HEK293T (cell line): Measurements from ENCODE around the gene LTBP4.
"Not testable (repeated sequence)": the region's sequence is repeated elsewhere in the genome, so short reads cannot be mapped to it uniquely, and the experiment has no call there.

Experiments
- CTCF ChIA-PET: fragments of 350-600 bp; formaldehyde crosslinking; extraction: SDS; loops from one replicate; lab custom pipeline; 2021; ENCODE audit warnings: antibody characterized with exemption, inconsistent platforms; lab: Yijun Ruan, JAX
- POLR2A ChIA-PET: fragments of 350-600 bp; formaldehyde crosslinking; extraction: SDS; loops from one replicate; lab custom pipeline; 2020; ENCODE audit warnings: antibody characterized with exemption, inconsistent platforms; lab: Yijun Ruan, JAX
- DNase-seq: peaks from one replicate; pipeline ENCODE4 v3.0.0; 2012; ENCODE audit warnings: mixed read lengths; ENCODE audit errors: extremely low spot score
- ARNT ChIP-seq: fragments of 450-650 bp; IDR thresholded peaks from 2 replicates; pipeline ENCODE4 v1.6.1; 2017; ENCODE audit warnings: mild to moderate bottlenecking
- BHLHE40 ChIP-seq: fragments of 450-650 bp; IDR thresholded peaks from 2 replicates; pipeline ENCODE4 v1.6.1; 2016; ENCODE audit warnings: mild to moderate bottlenecking, moderate library complexity, borderline replicate concordance
- CTBP1 ChIP-seq: fragments of 450-650 bp; IDR thresholded peaks from 2 replicates; pipeline ENCODE4 v1.6.1; 2016; ENCODE audit warnings: borderline replicate concordance
- ELF4 ChIP-seq: fragments of 450-650 bp; IDR thresholded peaks from 2 replicates; pipeline ENCODE4 v1.6.1; 2017; ENCODE audit warnings: antibody characterized with exemption
- FOXA1 ChIP-seq: fragments of 450-650 bp; IDR thresholded peaks from 2 replicates; pipeline ENCODE4 v1.6.1; 2016; ENCODE audit warnings: mild to moderate bottlenecking
- FOXK2 ChIP-seq: fragments of 450-650 bp; IDR thresholded peaks from 2 replicates; pipeline ENCODE4 v1.6.1; 2016; ENCODE audit warnings: mild to moderate bottlenecking
- FOXM1 ChIP-seq: fragments of 450-650 bp; IDR thresholded peaks from 2 replicates; pipeline ENCODE4 v1.6.1; 2017; ENCODE audit warnings: mild to moderate bottlenecking, borderline replicate concordance
- HDGF ChIP-seq: fragments of 450-650 bp; IDR thresholded peaks from 2 replicates; pipeline ENCODE4 v1.6.1; 2017; ENCODE audit warnings: antibody characterized with exemption, borderline replicate concordance
- L3MBTL2 ChIP-seq: fragments of 450-650 bp; conservative IDR thresholded peaks from 2 replicates; pipeline ENCODE4 v1.6.1; 2016; ENCODE audit warnings: mild to moderate bottlenecking
- LEF1 ChIP-seq: fragments of 450-650 bp; IDR thresholded peaks from 2 replicates; pipeline ENCODE4 v1.6.1; 2017; ENCODE audit warnings: mild to moderate bottlenecking, borderline replicate concordance
- NFRKB ChIP-seq: fragments of 450-650 bp; IDR thresholded peaks from 2 replicates; pipeline ENCODE4 v1.6.1; 2016; ENCODE audit warnings: mild to moderate bottlenecking, moderate library complexity
- PKNOX1 ChIP-seq: fragments of 450-650 bp; IDR thresholded peaks from 2 replicates; pipeline ENCODE4 v1.6.1; 2016
- SP1 ChIP-seq: fragments of 450-650 bp; IDR thresholded peaks from 2 replicates; pipeline ENCODE4 v1.6.1; 2017
- SUZ12 ChIP-seq: fragments of 450-650 bp; IDR thresholded peaks from 2 replicates; pipeline ENCODE4 v1.6.1; 2016; ENCODE audit warnings: mild to moderate bottlenecking
- TARDBP ChIP-seq: fragments of 450-650 bp; IDR thresholded peaks from 2 replicates; pipeline ENCODE4 v1.6.1; 2016

The LTBP4 gene

GRCh38 chr19:40623403-40624251 is 22.5 kb downstream of the LTBP4 start:
- CTCF ChIA-PET = interaction anchor here (1.6 to 2.2 kb wide), 3 partner anchors 11 to 21 kb away, joined by 4 to 12 read pairs (median 5); no protein-coding TSS in a partner anchor
- POLR2A ChIA-PET = interaction anchor here (1.3 to 1.5 kb wide), 3 partner anchors 8 to 127 kb away, joined by 3 to 4 read pairs (median 3); partner anchors contain the start of gene ACTMAP
- DNase-seq = peak; percentile 96
- TF ChIP-seq CTBP1 = no peak
- TF ChIP-seq PKNOX1 = peak; percentile 36; the same call in 1 of the 2 replicates

- ChIA-PET POLR2A (interaction anchor here (1.4 to 1.5 kb wide), 2 partner anchors 9 to 126 kb away, joined by 3 to 4 read pairs; partner anchors contain the start of gene ACTMAP), CTCF (interaction anchor here (1.6 to 2.2 kb wide), 3 partner anchors 10 to 22 kb away, joined by 4 to 12 read pairs (median 5); no protein-coding TSS in a partner anchor)
- DNase-seq = not testable (repeated sequence)
Measured at GRCh38 chr19:40624369-40625153, 23.4 kb downstream of the LTBP4 start.

DNA sequence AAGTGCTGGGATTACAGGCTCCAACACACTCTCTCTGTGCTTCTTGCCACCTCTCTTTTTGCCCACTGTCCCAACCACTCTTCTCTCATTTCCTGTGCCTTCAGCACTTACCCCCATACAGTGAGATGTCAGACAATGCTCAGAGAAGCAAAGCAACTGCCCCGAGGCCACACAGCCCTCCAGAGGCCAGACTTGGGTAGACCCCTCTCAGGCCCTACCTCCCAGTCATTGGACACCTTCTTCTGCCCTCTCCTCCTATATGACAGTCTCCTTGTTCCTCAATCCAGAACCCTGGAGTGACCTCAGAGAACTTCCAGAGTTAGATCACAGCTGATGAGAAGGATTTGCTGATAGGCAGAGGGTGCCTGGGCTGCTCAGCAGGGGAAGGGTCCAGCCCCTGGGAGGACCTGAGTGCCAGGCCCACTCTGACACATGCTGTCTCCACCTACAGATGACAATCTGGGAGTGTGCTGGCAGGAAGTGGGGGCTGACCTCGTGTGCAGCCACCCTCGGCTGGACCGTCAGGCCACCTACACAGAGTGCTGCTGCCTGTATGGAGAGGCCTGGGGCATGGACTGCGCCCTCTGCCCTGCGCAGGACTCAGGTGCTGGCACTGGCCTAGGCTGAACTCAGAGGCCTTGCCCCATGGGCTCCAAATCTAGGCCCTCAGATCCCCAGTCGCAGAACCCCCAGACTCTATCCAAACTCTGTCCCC is 24.4 kb downstream of the LTBP4 start:
- POLR2A ChIA-PET = no interaction called here
- TF ChIP-seq ARNT (no peak), BHLHE40 (no peak), LEF1 (no peak), TARDBP (no peak), NFRKB (no peak), FOXM1 (no peak), SUZ12 (no peak)
- CTCF ChIA-PET = no interaction called here
- DNase-seq = no peak

DNA sequence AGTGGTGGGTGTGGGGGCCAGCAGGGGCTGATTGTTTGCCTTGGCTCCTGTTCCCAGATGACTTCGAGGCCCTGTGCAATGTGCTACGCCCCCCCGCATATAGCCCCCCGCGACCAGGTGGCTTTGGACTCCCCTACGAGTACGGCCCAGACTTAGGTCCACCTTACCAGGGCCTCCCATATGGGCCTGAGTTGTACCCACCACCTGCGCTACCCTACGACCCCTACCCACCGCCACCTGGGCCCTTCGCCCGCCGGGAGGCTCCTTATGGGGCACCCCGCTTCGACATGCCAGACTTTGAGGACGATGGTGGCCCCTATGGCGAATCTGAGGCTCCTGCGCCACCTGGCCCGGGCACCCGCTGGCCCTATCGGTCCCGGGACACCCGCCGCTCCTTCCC is 25.7 kb downstream of the LTBP4 start:
- ChIA-PET CTCF (interaction anchor here (1.0 kb wide), 1 partner anchor 8 kb away, joined by 3 read pairs; no protein-coding TSS in a partner anchor), POLR2A (no interaction called here)
- DNase-seq = no peak
- no peak for TF ChIP-seq HDGF

- POLR2A ChIA-PET = no interaction called here
- TF ChIP-seq CTBP1 (no peak), NFRKB (no peak), FOXM1 (no peak), HDGF (no peak), PKNOX1 (no peak), BHLHE40 (no peak), SP1 (no peak), L3MBTL2 (no peak), TARDBP (no peak)
- no peak for DNase-seq
- CTCF ChIA-PET = interaction anchor here (0.6 kb wide), 1 partner anchor 25 kb away, joined by 4 read pairs; no protein-coding TSS in a partner anchor
Measured at GRCh38 chr19:40627486-40628279, 26.5 kb downstream of the LTBP4 start.

- TF ChIP-seq SUZ12 (no peak), HDGF (no peak), FOXA1 (no peak), NFRKB (no peak), SP1 (no peak), BHLHE40 (no peak), FOXM1 (no peak), ARNT (no peak), L3MBTL2 (no peak), CTBP1 (no peak), ELF4 (no peak), FOXK2 (no peak), LEF1 (no peak), PKNOX1 (no peak)
- ChIA-PET POLR2A (no interaction called here), CTCF (no interaction called here)
- DNase-seq = no peak
Measured at GRCh38 chr19:40629346-40629745, 28.2 kb downstream of the LTBP4 start.
